ENCODE results near the gene AGPAT3.

DNA sequence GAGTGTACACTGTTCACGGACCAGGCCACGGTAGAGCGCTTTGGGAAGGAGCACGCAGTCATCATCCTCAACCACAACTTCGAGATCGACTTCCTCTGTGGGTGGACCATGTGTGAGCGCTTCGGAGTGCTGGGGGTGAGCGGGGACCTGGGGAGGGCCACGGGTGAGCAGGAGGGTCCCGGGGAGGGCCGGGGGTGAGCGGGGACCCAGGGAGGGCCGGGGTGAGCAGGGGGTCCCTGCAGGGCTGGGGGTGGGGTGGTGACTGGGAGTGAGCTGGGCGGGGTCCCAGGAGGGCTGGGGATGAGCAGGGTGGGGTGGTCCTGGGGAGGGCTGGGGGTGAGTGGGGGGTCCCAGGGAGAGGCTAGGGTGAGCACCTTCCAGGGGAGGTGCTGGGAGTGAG, 103.0 kb downstream of the AGPAT3 start:
- TF ChIP-seq, protein P1, sequence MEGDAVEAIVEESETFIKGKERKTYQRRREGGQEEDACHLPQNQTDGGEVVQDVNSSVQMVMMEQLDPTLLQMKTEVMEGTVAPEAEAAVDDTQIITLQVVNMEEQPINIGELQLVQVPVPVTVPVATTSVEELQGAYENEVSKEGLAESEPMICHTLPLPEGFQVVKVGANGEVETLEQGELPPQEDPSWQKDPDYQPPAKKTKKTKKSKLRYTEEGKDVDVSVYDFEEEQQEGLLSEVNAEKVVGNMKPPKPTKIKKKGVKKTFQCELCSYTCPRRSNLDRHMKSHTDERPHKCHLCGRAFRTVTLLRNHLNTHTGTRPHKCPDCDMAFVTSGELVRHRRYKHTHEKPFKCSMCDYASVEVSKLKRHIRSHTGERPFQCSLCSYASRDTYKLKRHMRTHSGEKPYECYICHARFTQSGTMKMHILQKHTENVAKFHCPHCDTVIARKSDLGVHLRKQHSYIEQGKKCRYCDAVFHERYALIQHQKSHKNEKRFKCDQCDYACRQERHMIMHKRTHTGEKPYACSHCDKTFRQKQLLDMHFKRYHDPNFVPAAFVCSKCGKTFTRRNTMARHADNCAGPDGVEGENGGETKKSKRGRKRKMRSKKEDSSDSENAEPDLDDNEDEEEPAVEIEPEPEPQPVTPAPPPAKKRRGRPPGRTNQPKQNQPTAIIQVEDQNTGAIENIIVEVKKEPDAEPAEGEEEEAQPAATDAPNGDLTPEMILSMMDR (IDR thresholded peaks at IDR 0.05), result no peak
- TF ChIP-seq POLR2A (IDR thresholded peaks at IDR 0.05), result no peak
